Karpas-422 (cell line): ENCODE results near the gene NTN3. TPM values are rescaled to one million over a fixed set of nuclear protein-coding genes. Genes with fewer than 3 reads are reported as not detected.
A peak's percentile ranks its signal among the peaks of the same experiment; 100 is the strongest.
"Not testable (repeated sequence)": the region's sequence is repeated elsewhere in the genome, so short reads cannot be mapped to it uniquely, and the experiment has no call there.

Experiments
- DNase-seq: peaks from one replicate; pipeline ENCODE4 v3.0.0-alpha.2; 2015
- H2AFZ ChIP-seq: fragments of 200-600 bp; sonication (generic); 2 replicates; pipeline ENCODE4 v1.6.1; 2014; ENCODE audit warnings: antibody characterized with exemption, low read length, mixed read lengths
- H3K27ac ChIP-seq: fragments of 200-600 bp; sonication (generic); 2 replicates; pipeline ENCODE4 v1.5.1; 2014; ENCODE audit warnings: mild to moderate bottlenecking, low read length, moderate library complexity
- H3K27me3 ChIP-seq: fragments of 200-600 bp; sonication (generic); 2 replicates; pipeline ENCODE4 v1.6.1; 2014; ENCODE audit warnings: low read length, mixed read lengths
- H3K36me3 ChIP-seq: fragments of 200-600 bp; sonication (generic); 2 replicates; pipeline ENCODE4 v1.6.1; 2014; ENCODE audit warnings: low read length, mixed read lengths; ENCODE audit not compliant: insufficient read depth
- H3K4me1 ChIP-seq: fragments of 200-600 bp; sonication (generic); 2 replicates; pipeline ENCODE4 v1.6.1; 2014; ENCODE audit warnings: mild to moderate bottlenecking, low read length, mixed read lengths
- H3K4me2 ChIP-seq: fragments of 200-600 bp; sonication (generic); 2 replicates; pipeline ENCODE4 v1.6.1; 2014; ENCODE audit warnings: low read length, low read depth, mild to moderate bottlenecking; ENCODE audit not compliant: poor library complexity, severe bottlenecking
- H3K4me3 ChIP-seq: fragments of 200-600 bp; sonication (generic); 2 replicates; pipeline ENCODE4 v1.5.1; 2014; ENCODE audit warnings: mild to moderate bottlenecking, antibody characterized with exemption, low read length, mixed read lengths
- H3K79me2 ChIP-seq: fragments of 200-600 bp; sonication (generic); 2 replicates; pipeline ENCODE4 v1.6.1; 2014; ENCODE audit warnings: mild to moderate bottlenecking, low read length, mixed read lengths
- H3K9ac ChIP-seq: fragments of 200-600 bp; sonication (generic); 2 replicates; pipeline ENCODE4 v1.6.0; 2014; ENCODE audit warnings: low read length
- H3K9me2 ChIP-seq: fragments of 200-600 bp; sonication (generic), shearing (Covaris generic); replicated peaks from 2 replicates; pipeline ENCODE4 v1.6.0; 2014; ENCODE audit warnings: mild to moderate bottlenecking, low read length, moderate library complexity; ENCODE audit not compliant: insufficient read depth
- H3K9me3 ChIP-seq: fragments of 300-700, 200-600 bp; sonication (generic); 2 replicates; pipeline ENCODE4 v1.6.1; 2014; ENCODE audit warnings: low read length, mixed read lengths
- H4K20me1 ChIP-seq: fragments of 200-600 bp; sonication (generic); 2 replicates; pipeline ENCODE4 v1.6.1; 2014; ENCODE audit warnings: mild to moderate bottlenecking, antibody characterized with exemption, low read length, low read depth; ENCODE audit not compliant: insufficient read depth
- total RNA-seq: library from RNA; depleted of rRNA; stranded (reverse); fragments of >200 nt; shearing (Covaris generic); gene quantifications from 2 replicates; pipeline ENCODE4 v1.2.3, GENCODE V29; 2014; ENCODE audit warnings: low replicate concordance

The NTN3 gene
- total RNA-seq, 1 experiment from 2014 or later: 0.45 TPM

- Histone ChIP-seq H3K9ac (no peak overlapping the region), H3K79me2 (peaks cover 3% of the 10 kb centered on the region), H3K4me3 (no peak overlapping the region), H3K4me1 (0 out of 2 replicates have a peak, but pooled peaks cover under 1% of the 10 kb centered on the region), H3K36me3 (peaks cover 17% of the 10 kb centered on the region), H2AFZ (no peak overlapping the region), H3K9me2 (no peaks in the 10 kb centered on the region), H3K4me2 (no peak overlapping the region), H3K9me3 (no peaks in the 10 kb centered on the region), H4K20me1 (no peaks in the 10 kb centered on the region), H3K27ac (no peak overlapping the region), H3K27me3 (no peaks in the 10 kb centered on the region)
- DNase-seq: peak; percentile 11
Measured at GRCh38 chr16:2436110-2436509, 35.0 kb upstream of the NTN3 start.

GRCh38 chr16:2437032-2437790 is 33.9 kb upstream of the NTN3 start:
- no peaks in the 10 kb centered on the region for H3K9me3 ChIP-seq
- H3K4me2 ChIP-seq: no peak overlapping the region
- no peaks in the 10 kb centered on the region for H4K20me1 ChIP-seq
- H3K4me3 ChIP-seq: no peak overlapping the region
- no peaks in the 10 kb centered on the region for H3K4me1 ChIP-seq
- H3K27ac ChIP-seq: no peak overlapping the region
- H3K9me2 ChIP-seq: no peaks in the 10 kb centered on the region
- peaks cover 16% of the 10 kb centered on the region for H3K36me3 ChIP-seq
- H3K9ac ChIP-seq: no peak overlapping the region
- H2AFZ ChIP-seq: no peak overlapping the region
- peak; percentile 11 for DNase-seq
- H3K79me2 ChIP-seq: no peaks in the 10 kb centered on the region
- H3K27me3 ChIP-seq: no peaks in the 10 kb centered on the region

DNA sequence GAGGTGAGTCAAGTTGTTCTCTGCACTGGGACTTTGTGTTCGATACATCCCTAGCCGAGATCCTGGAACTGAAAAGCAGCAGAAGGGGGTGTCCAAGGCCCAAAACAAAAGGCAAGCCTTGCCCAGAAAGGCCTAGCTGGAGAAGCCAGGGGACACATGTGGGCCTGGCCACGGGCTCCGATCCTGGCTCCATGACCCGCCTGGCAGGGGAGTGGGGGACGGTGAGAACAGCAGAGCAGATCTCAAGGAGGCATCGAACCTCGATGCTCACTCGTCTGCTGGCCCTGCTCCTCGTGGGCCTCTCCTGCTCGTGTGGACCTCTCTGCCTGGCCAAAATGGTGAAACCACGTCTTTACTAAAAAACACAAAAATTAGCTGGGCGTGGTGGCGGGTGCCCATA is 33.0 kb upstream of the NTN3 start:
- Histone ChIP-seq H3K4me1 (no peaks in the 10 kb centered on the region), H3K36me3 (peaks cover 11% of the 10 kb centered on the region), H2AFZ (no peak overlapping the region), H3K9ac (no peak overlapping the region), H3K79me2 (no peaks in the 10 kb centered on the region), H3K27ac (no peak overlapping the region), H4K20me1 (no peaks in the 10 kb centered on the region), H3K9me2 (no peaks in the 10 kb centered on the region), H3K4me2 (no peak overlapping the region), H3K9me3 (no peaks in the 10 kb centered on the region), H3K4me3 (no peak overlapping the region), H3K27me3 (no peaks in the 10 kb centered on the region)
- DNase-seq: peak; percentile 29

DNA sequence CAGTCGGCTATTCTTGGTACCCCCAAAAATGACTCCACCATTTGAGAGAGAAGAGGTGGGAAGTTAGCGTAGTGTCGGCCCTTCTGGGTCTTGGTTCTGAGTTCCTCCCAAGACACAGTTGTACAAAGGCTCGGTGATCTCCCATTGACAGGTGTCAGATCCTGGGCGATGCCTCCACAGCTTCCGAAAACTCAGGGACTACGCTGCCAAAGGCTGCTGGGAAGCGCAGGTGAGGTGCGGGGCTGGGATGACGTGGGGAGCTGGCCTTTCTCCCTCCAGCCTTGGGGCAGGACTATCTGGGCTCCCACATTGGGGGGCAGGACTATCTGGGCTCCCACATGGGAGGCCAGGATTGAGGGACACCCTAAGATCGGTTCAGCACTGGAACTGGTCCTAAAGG is 31.5 kb upstream of the NTN3 start:
- no peaks in the 10 kb centered on the region for H3K9me3 ChIP-seq
- no peak overlapping the region for H3K27ac ChIP-seq
- H3K4me2 ChIP-seq: no peak overlapping the region

GRCh38 chr16:2441143-2441804 is 29.8 kb upstream of the NTN3 start:
- H3K9me3 ChIP-seq, H4K20me1 ChIP-seq, H3K27ac ChIP-seq, H3K4me2 ChIP-seq, H3K79me2 ChIP-seq, H3K27me3 ChIP-seq, H3K4me1 ChIP-seq, H3K4me3 ChIP-seq, H3K9me2 ChIP-seq, H2AFZ ChIP-seq, H3K9ac ChIP-seq: not testable (repeated sequence)
- DNase-seq: peak; percentile 1
- peaks cover 13% of the 10 kb centered on the region; the same call in 1 of the 2 replicates for H3K36me3 ChIP-seq

More for the DNA sequence above, 31.5 kb upstream of the NTN3 start:
- no peak overlapping the region for H3K4me3 ChIP-seq
- H3K27me3 ChIP-seq: no peaks in the 10 kb centered on the region
- no peak overlapping the region for H3K9ac ChIP-seq
- DNase-seq: no peak
- peaks cover 15% of the 10 kb centered on the region; the same call in 1 of the 2 replicates for H3K36me3 ChIP-seq
- no peaks in the 10 kb centered on the region for H3K9me2 ChIP-seq
- H3K4me1 ChIP-seq: no peaks in the 10 kb centered on the region
- no peaks in the 10 kb centered on the region for H4K20me1 ChIP-seq
- no peaks in the 10 kb centered on the region for H3K79me2 ChIP-seq
- H2AFZ ChIP-seq: no peak overlapping the region

DNA sequence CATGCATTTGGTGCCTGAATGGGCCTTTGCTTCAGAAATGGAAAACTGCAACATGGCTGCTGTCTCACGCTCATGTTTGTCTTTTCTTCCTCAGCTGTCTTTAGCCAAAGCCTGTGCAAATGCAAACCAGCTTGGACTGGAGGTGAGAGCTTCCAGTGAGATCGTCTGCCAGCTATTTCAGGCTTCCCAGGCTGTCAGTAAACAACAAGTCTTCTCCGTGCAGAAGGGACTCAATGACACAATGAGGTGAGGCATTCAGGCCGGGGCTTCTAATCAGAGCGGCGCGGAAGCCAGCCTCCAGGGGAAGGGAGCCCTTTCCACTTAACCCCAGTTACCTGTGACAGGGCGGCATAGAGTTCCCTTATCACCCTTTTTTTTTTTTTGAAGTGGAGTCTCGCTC is 27.5 kb upstream of the NTN3 start:
- Histone ChIP-seq H3K9me3 (no peaks in the 10 kb centered on the region), H2AFZ (no peak overlapping the region), H3K79me2 (no peaks in the 10 kb centered on the region), H3K9me2 (no peaks in the 10 kb centered on the region), H3K4me2 (no peak overlapping the region), H3K4me1 (no peaks in the 10 kb centered on the region), H4K20me1 (no peaks in the 10 kb centered on the region), H3K9ac (no peak overlapping the region), H3K36me3 (peaks cover 12% of the 10 kb centered on the region; the same call in 1 of the 2 replicates), H3K4me3 (no peak overlapping the region), H3K27me3 (no peaks in the 10 kb centered on the region), H3K27ac (no peak overlapping the region)
- DNase-seq: no peak

DNA sequence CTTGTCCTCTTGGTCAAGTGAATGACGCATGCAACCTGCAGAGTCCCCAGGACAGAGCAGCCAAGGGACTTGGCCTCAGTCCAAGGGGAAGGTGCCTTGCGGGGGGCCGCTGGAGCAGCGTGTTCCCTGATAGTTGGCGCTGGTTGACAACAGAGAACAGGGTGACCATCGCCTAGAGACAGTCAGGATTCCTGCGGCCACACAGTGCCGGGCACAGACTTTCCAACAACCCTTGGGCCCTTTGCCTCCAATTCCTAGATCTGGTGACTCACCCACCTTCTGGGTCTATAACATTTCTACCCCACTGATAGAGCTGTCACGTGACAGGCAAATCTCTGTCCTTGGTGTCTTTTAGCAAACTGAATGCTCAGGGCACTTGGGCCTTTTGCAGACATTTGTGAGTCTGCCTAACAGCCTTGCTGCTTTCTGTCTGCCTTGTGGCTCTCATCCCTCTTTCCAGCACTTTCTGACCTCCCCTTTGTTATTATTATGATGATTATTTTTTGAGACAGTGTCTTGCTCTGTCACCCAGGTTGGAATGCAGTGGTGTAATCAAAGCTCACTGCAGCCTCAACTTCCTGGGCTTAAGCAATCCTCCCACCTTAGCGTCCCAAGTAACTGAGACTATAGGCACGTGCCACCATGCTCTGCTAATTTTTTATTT is 23.0 kb upstream of the NTN3 start:
- Histone ChIP-seq H3K36me3 (peaks cover 24% of the 10 kb centered on the region), H3K9ac (no peak overlapping the region)

GRCh38 chr16:2449118-2449517 is 22.0 kb upstream of the NTN3 start:
- H3K4me1 ChIP-seq: no peaks in the 10 kb centered on the region
- H3K27me3 ChIP-seq: no peaks in the 10 kb centered on the region
- peaks cover 21% of the 10 kb centered on the region for H3K36me3 ChIP-seq
- no peak overlapping the region for H3K4me3 ChIP-seq
- H3K9me3 ChIP-seq: no peaks in the 10 kb centered on the region
- H3K9me2 ChIP-seq: no peaks in the 10 kb centered on the region
- 0 out of 2 replicates have a peak, but pooled peaks cover 3% of the 10 kb centered on the region for H3K79me2 ChIP-seq
- H2AFZ ChIP-seq: no peak overlapping the region
- H3K27ac ChIP-seq: no peak overlapping the region
- no peak overlapping the region for H3K9ac ChIP-seq
- no peaks in the 10 kb centered on the region for H4K20me1 ChIP-seq
- DNase-seq: no peak
- no peak overlapping the region for H3K4me2 ChIP-seq

More for the DNA sequence above, 23.0 kb upstream of the NTN3 start:
- no peak overlapping the region for H3K4me2 ChIP-seq
- no peaks in the 10 kb centered on the region for H3K4me1 ChIP-seq
- no peak overlapping the region for H3K4me3 ChIP-seq
- no peak overlapping the region for H3K27ac ChIP-seq
- H3K9me3 ChIP-seq: no peaks in the 10 kb centered on the region
- DNase-seq: no peak
- H2AFZ ChIP-seq: no peak overlapping the region
- no peaks in the 10 kb centered on the region for H4K20me1 ChIP-seq
- no peaks in the 10 kb centered on the region for H3K9me2 ChIP-seq
- 0 out of 2 replicates have a peak, but pooled peaks cover 3% of the 10 kb centered on the region for H3K79me2 ChIP-seq
- no peaks in the 10 kb centered on the region for H3K27me3 ChIP-seq
